Upper lobe of left lung (tissue), 6 donors: Measurements from ENCODE around the gene PARD3B. TPM values are rescaled to one million over a fixed set of nuclear protein-coding genes. Genes with fewer than 3 reads are reported as not detected.

Source experiments
- ATAC-seq, 2 donors: fragments of 200-7000 bp; cut with Tn5 transposase; one replicate each; pipeline ENCODE4 v1.9.1; 2022; ENCODE audit warnings: mild to moderate bottlenecking in 2 of 2, moderate library complexity in 2 of 2; ENCODE audit not compliant: low FRiP score in 2 of 2
- DNase-seq, 2 donors: peaks; one replicate each; pipeline ENCODE4 v3.0.0-alpha.2; 2019 to 2020
- H3K27ac ChIP-seq, 4 donors: fragments of 200-600 bp; sonication (generic); one replicate each; pipeline ENCODE4 v1.5.1; 2016 to 2019
- H3K27me3 ChIP-seq, 4 donors: fragments of 200-600 bp; sonication (generic); one replicate each; pipeline ENCODE4 v1.5.1; 2017 to 2019
- H3K36me3 ChIP-seq, 4 donors: fragments of 200-600 bp; sonication (generic); one replicate each; pipeline ENCODE4 v1.5.1; 2016 to 2019
- H3K4me1 ChIP-seq, 4 donors: fragments of 200-600 bp; sonication (generic); one replicate each; pipeline ENCODE4 v1.5.1; 2018 to 2019
- H3K4me3 ChIP-seq, 4 donors: fragments of 200-600 bp; sonication (generic); one replicate each; pipeline ENCODE4 v1.5.1; 2017 to 2019; ENCODE audit warnings: mild to moderate bottlenecking in 2 of 4, moderate library complexity in 1 of 4
- H3K9me3 ChIP-seq, 4 donors: fragments of 200-600 bp; sonication (generic); one replicate each; pipeline ENCODE4 v1.5.1; 2018 to 2019
- EP300 ChIP-seq, 4 donors: sonication (generic); formaldehyde crosslinking; IDR thresholded peaks; one replicate each; pipeline ENCODE4 v1.5.1; 2017; ENCODE audit warnings: antibody characterized with exemption in 4 of 4, control low read depth in 2 of 4
- POLR2A ChIP-seq, 4 donors: fragments of 450-650 bp; IDR thresholded peaks; one replicate each; pipeline ENCODE4 v1.5.1; 2016 to 2017; ENCODE audit warnings: antibody characterized with exemption in 4 of 4, mild to moderate bottlenecking in 2 of 4
- POLR2AphosphoS5 ChIP-seq, 2 donors: sonication (generic); formaldehyde crosslinking; IDR thresholded peaks; one replicate each; pipeline ENCODE4 v1.5.1; 2017; ENCODE audit warnings: antibody characterized with exemption in 2 of 2
- WGBS, 2 donors: methylation state at CpG; one replicate each; pipeline ENCODE4 v1.1.5; 2017 to 2018; 5-methylcytosine and 5-hydroxymethylcytosine counted together
- total RNA-seq, 6 donors: library from RNA; depleted of rRNA in 4 of 6; stranded (reverse); fragments of >200 nt in 4 of 6; gene quantifications; one replicate each; pipeline versions ENCODE4 v1.1.0 to v1.2.1, GENCODE V29; 2016 to 2021
- TF ChIP-seq, protein P1 (sequence below), 6 experiments: fragments of 450-650 bp in 4 of 6; fragments of 200-600 bp in 2 of 6; sonication (generic) in 2 of 6; IDR thresholded peaks; one replicate each; pipeline ENCODE4 v1.5.1; 2016 to 2019; ENCODE audit warnings: antibody characterized with exemption in 6 of 6
- donor health status: DM: no; HTN: no; CAD: no; lungs with moderate emphysema.
- donor health status: DM: no; HTN: yes; CAD: no; lungs with severe emphysema.

PARD3B gene
- total RNA-seq, 6 donors from 2014 or later, result 17.8 to 44.9 (median 24.2) TPM

DNA sequence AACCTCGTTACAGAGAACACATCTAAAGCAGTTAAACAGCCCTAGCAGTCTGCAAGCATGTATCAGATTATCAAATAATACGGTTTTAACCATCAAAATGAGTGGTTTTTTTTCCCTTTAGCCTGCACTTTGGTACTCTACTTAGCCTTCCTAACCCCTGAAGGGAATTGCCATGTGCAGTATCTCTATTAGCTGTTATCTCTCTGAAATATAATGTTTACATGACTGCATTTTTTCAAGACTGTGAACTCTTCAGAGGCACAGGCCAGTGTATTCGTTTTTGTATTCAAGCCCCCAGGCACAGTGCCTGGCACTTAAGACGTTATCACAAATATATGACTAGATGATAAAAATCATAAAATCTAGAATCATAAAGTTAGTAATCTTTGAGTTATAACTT lies 509.5 kb downstream of the PARD3B start:
- Histone ChIP-seq H3K36me3 (no peaks in the 10 kb centered on the region), H3K27ac (no peak overlapping the region), H3K9me3 (peaks cover 0 to 5% (median 0%) of the 10 kb centered on the region in 4 donors), H3K4me3 (no peak overlapping the region), H3K4me1 (no peaks in the 10 kb centered on the region), H3K27me3 (no peaks in the 10 kb centered on the region)
- DNase-seq, result no peak
- WGBS, 2 donors, result 66 to 70% methylated on average over 4 of the region's 4 CpGs
- no peak for ATAC-seq
- TF ChIP-seq EP300 (IDR thresholded peaks at IDR 0.05) (no peak), POLR2AphosphoS5 (IDR thresholded peaks at IDR 0.05) (no peak)
- TF ChIP-seq, protein P1, sequence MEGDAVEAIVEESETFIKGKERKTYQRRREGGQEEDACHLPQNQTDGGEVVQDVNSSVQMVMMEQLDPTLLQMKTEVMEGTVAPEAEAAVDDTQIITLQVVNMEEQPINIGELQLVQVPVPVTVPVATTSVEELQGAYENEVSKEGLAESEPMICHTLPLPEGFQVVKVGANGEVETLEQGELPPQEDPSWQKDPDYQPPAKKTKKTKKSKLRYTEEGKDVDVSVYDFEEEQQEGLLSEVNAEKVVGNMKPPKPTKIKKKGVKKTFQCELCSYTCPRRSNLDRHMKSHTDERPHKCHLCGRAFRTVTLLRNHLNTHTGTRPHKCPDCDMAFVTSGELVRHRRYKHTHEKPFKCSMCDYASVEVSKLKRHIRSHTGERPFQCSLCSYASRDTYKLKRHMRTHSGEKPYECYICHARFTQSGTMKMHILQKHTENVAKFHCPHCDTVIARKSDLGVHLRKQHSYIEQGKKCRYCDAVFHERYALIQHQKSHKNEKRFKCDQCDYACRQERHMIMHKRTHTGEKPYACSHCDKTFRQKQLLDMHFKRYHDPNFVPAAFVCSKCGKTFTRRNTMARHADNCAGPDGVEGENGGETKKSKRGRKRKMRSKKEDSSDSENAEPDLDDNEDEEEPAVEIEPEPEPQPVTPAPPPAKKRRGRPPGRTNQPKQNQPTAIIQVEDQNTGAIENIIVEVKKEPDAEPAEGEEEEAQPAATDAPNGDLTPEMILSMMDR (IDR thresholded peaks at IDR 0.05), result no peak

DNA sequence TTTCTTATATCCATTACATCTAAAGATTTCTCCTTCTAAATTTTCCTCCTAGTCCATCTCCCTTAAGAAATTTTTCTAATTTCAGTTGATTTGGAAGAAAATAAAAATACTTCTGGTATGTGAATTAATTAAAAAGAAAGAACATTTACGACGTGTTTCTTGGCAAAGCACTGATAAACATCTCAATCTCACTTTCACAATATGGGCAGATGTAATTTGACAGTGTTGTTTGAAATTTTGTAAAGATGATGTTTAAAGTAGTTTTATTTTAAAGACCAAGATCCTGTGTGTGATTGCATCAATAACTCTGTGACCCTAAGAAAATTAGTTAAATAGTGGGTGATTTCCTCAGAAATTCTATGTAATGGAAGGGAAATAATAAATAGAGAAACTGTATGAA lies 510.0 kb downstream of the PARD3B start:
- WGBS, 2 donors, result 59 to 72% methylated on average over 2 of the region's 2 CpGs
- H3K27ac ChIP-seq, result no peak overlapping the region
- peaks cover 0 to 5% (median 0%) of the 10 kb centered on the region in 4 donors for H3K9me3 ChIP-seq
- H3K4me1 ChIP-seq, result no peaks in the 10 kb centered on the region
- no peaks in the 10 kb centered on the region for H3K36me3 ChIP-seq
- no peaks in the 10 kb centered on the region for H3K27me3 ChIP-seq
- no peak for ATAC-seq
- TF ChIP-seq POLR2AphosphoS5 (IDR thresholded peaks at IDR 0.05) (no peak), EP300 (IDR thresholded peaks at IDR 0.05) (no peak), POLR2A (IDR thresholded peaks at IDR 0.05) (no peak)
- TF ChIP-seq, protein P1 (IDR thresholded peaks at IDR 0.05), result no peak
- H3K4me3 ChIP-seq, result no peak overlapping the region
- DNase-seq, result no peak

DNA sequence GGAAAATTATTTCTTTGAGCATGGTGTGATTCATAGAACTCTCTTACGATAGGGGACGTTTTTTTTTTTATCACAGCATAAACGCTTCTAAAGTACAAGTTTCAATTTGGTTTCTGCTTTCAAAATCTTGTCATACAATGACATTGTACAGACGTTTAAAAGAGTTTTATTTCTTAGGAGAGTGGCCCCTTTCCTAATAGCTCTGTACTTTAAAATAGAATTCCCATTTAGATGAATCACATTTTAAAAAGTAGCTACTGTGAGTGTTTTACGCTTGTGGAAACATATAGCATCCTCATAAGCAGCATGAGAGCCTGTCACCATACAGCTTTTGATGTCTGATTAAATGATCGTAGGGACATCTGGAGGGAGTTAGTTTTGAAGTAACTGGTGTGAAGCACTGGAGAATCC lies 510.9 kb downstream of the PARD3B start:
- Histone ChIP-seq H3K4me1 (no peaks in the 10 kb centered on the region), H3K9me3 (peaks cover 0 to 5% (median 0%) of the 10 kb centered on the region in 4 donors), H3K4me3 (no peak overlapping the region), H3K27me3 (no peaks in the 10 kb centered on the region), H3K27ac (no peak overlapping the region), H3K36me3 (no peaks in the 10 kb centered on the region)
- WGBS, 2 donors, result 70 to 80% methylated on average over 6 of the region's 6 CpGs
- TF ChIP-seq POLR2AphosphoS5 (IDR thresholded peaks at IDR 0.05) (no peak), POLR2A (IDR thresholded peaks at IDR 0.05) (no peak), EP300 (IDR thresholded peaks at IDR 0.05) (no peak)
- TF ChIP-seq, protein P1 (IDR thresholded peaks at IDR 0.05), result no peak
- DNase-seq (no peak), ATAC-seq (no peak)

DNA sequence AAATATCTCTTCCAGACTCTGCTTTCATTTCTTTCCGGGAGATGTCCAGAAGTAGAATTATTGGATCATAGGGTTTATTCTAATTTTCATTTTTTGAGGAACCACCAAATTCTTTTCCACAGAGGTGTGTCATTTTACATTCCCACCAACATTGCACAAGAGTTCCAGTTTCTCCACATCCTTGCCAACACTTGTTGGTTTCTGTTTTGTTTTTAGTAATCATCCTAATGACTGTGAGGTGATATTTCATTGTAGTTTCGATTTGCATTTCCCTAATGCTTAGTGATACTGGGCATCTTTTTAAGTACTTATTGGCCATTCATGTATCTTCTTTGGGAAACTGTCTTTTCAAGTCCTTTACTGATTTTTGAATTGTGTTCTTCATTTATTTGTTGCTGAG lies 513.1 kb downstream of the PARD3B start:
- no peaks in the 10 kb centered on the region for H3K4me1 ChIP-seq
- peaks cover 0 to 5% (median 0%) of the 10 kb centered on the region in 4 donors for H3K9me3 ChIP-seq
- no peaks in the 10 kb centered on the region for H3K27me3 ChIP-seq
- no peak overlapping the region for H3K4me3 ChIP-seq
- 89 to 95% methylated on average over 2 of the region's 2 CpGs for WGBS, 2 donors
- H3K36me3 ChIP-seq, result no peaks in the 10 kb centered on the region
- TF ChIP-seq POLR2AphosphoS5 (IDR thresholded peaks at IDR 0.05), result no peak
- TF ChIP-seq EP300 (IDR thresholded peaks at IDR 0.05), result no peak
- TF ChIP-seq POLR2A (IDR thresholded peaks at IDR 0.05), result no peak
- TF ChIP-seq, protein P1 (IDR thresholded peaks at IDR 0.05), result no peak
- no peak overlapping the region for H3K27ac ChIP-seq
- no peak for DNase-seq
- no peak for ATAC-seq

DNA sequence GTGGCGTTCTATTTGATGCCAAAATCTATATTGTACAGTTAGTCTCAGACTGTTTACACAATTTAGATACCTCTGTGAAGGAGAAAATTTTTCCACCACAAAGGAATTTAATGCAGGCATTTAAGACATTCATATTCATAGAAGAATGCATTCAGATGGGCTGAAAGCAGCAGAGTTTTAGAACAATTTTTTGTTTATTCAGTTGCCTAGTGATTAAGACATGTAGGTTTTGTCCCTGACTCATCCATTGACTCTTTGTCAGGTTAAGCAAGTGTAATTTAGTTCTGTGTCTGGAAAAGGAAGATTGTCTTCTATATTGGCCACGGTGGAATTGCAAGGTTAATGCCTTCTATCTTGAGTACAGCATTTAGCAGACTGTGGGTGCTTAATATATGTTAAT lies 515.0 kb downstream of the PARD3B start:
- Histone ChIP-seq H3K27me3 (no peaks in the 10 kb centered on the region), H3K9me3 (peaks cover 0 to 5% (median 0%) of the 10 kb centered on the region in 4 donors), H3K4me3 (no peak overlapping the region), H3K27ac (no peak overlapping the region), H3K36me3 (no peaks in the 10 kb centered on the region), H3K4me1 (no peaks in the 10 kb centered on the region)
- TF ChIP-seq POLR2AphosphoS5 (IDR thresholded peaks at IDR 0.05), result no peak
- no peak for TF ChIP-seq EP300 (IDR thresholded peaks at IDR 0.05)
- TF ChIP-seq POLR2A (IDR thresholded peaks at IDR 0.05), result no peak
- DNase-seq (no peak), ATAC-seq (no peak)
- WGBS, 2 donors, result 92 to 96% methylated on average over 2 of the region's 2 CpGs
